PC-3 (cell line): ENCODE measurements around the gene KSR2. TPM values are rescaled to one million over a fixed set of nuclear protein-coding genes. Genes with fewer than 3 reads are reported as not detected.

ENCODE experiments used
- ATAC-seq: fragments of 200-7000 bp; cut with Tn5 transposase; 2 replicates; pipeline ENCODE4 v1.9.1; 2020; ENCODE audit warnings: mild to moderate bottlenecking, moderate library complexity
- BruUV-seq: library from RNA; stranded (reverse); fragments of 400-500 nt; replicated peaks from 2 replicates; lab custom pipeline; 2021; lab: Mats Ljungman, UMichigan
- CTCF ChIA-PET: fragments of 300-600 bp; sonication (Branson Sonifier 250); formaldehyde crosslinking; loops from one replicate; lab custom pipeline; 2022; ENCODE audit warnings: antibody characterized with exemption; lab: Charles Lee
- POLR2A ChIA-PET: fragments of 300-600 bp; sonication (Branson Sonifier 250); formaldehyde crosslinking; loops from one replicate; lab custom pipeline; 2022; ENCODE audit warnings: antibody characterized with exemption; ENCODE audit not compliant: unreplicated experiment; lab: Charles Lee
- DNase-seq: peaks from one replicate; pipeline ENCODE4 v3.0.0-alpha.2; 2015
- H2AFZ ChIP-seq: fragments of 300-600 bp; sonication (generic); 2 replicates; pipeline ENCODE4 v1.6.0; 2016; ENCODE audit warnings: antibody characterized with exemption, low read length
- H3F3A ChIP-seq: fragments of 300-600 bp; sonication (generic); one replicate; pipeline ENCODE4 v1.6.0; 2017; ENCODE audit warnings: antibody characterized with exemption, low read length, control low read depth, mild to moderate bottlenecking; ENCODE audit not compliant: unreplicated experiment
- H3K27ac ChIP-seq: fragments of 300-600 bp; sonication (generic); 2 replicates; pipeline ENCODE4 v1.5.1; 2016; ENCODE audit warnings: mild to moderate bottlenecking, low read length
- H3K27me3 ChIP-seq: fragments of 300-600 bp; sonication (generic); 2 replicates; pipeline ENCODE4 v1.6.1; 2016; ENCODE audit warnings: low read length, mixed read lengths
- H3K36me3 ChIP-seq: fragments of 300-600 bp; sonication (generic); 2 replicates; pipeline ENCODE4 v1.6.1; 2016; ENCODE audit warnings: low read depth, mixed run types, low read length, mixed read lengths
- H3K4me1 ChIP-seq: fragments of 300-600 bp; sonication (generic); 2 replicates; pipeline ENCODE4 v1.5.1; 2016; ENCODE audit warnings: low read length; ENCODE audit not compliant: insufficient read depth
- H3K4me2 ChIP-seq: fragments of 300-600 bp; sonication (generic); 2 replicates; pipeline ENCODE4 v1.6.0; 2016; ENCODE audit warnings: low read length
- H3K4me3 ChIP-seq: fragments of 300-600 bp; sonication (generic); 2 replicates; pipeline ENCODE4 v1.5.1; 2016; ENCODE audit warnings: mild to moderate bottlenecking, low read length, mixed read lengths
- H3K79me2 ChIP-seq: fragments of 300-600 bp; sonication (generic); 2 replicates; pipeline ENCODE4 v1.6.1; 2017; ENCODE audit warnings: low read length, mixed read lengths
- H3K9ac ChIP-seq: fragments of 300-600 bp; sonication (generic); 2 replicates; pipeline ENCODE4 v1.6.0; 2016; ENCODE audit warnings: mild to moderate bottlenecking, low read length
- H3K9me2 ChIP-seq: fragments of 300-600 bp; sonication (generic); replicated peaks from 2 replicates; pipeline ENCODE4 v1.6.1; 2016; ENCODE audit warnings: mixed run types, low read length, mixed read lengths
- H3K9me3 ChIP-seq: fragments of 300-600 bp; sonication (generic); 2 replicates; pipeline ENCODE4 v1.6.1; 2016; ENCODE audit warnings: low read length, mixed read lengths
- H4K20me1 ChIP-seq: fragments of 300-600 bp; sonication (generic); 2 replicates; pipeline ENCODE4 v1.6.1; 2016; ENCODE audit warnings: low read length, mixed read lengths
- CTCF ChIP-seq: fragments of 300-600 bp; sonication (generic); conservative IDR thresholded peaks from 2 replicates; pipeline ENCODE4 v1.5.1; 2017; ENCODE audit warnings: antibody characterized with exemption, low read depth, mild to moderate bottlenecking, low read length
- EZH2 ChIP-seq: fragments of 300-600 bp; sonication (generic); IDR thresholded peaks from one replicate; pipeline ENCODE4 v1.6.1; 2017; ENCODE audit warnings: antibody characterized with exemption, mild to moderate bottlenecking, low read length; ENCODE audit not compliant: unreplicated experiment
- EZH2phosphoT487 ChIP-seq: fragments of 300-600 bp; sonication (generic); IDR thresholded peaks from 2 replicates; pipeline ENCODE4 v1.6.1; 2018; ENCODE audit warnings: mild to moderate bottlenecking, antibody characterized with exemption, low read length, borderline replicate concordance
- intact Hi-C: fragments of 100-400 bp; cut with micrococcal nuclease; formaldehyde crosslinking; loops from 2 replicates; pipeline ENCODE4 v1.9.0; 2023
- total RNA-seq: library from RNA; depleted of rRNA; stranded (reverse); fragments of >200 nt; gene quantifications from 2 replicates; pipeline ENCODE4 v1.2.3, GENCODE V29; 2014

Gene KSR2
- total RNA-seq, 1 experiment from 2014 or later, result 0.80 TPM

- no peak overlapping the region for H3K4me3 ChIP-seq
- no peak overlapping the region for H3K27ac ChIP-seq
- no peak for DNase-seq
- peaks cover 6% of the 10 kb centered on the region; the same call in 1 of the 2 replicates for H3K4me1 ChIP-seq
- ATAC-seq, result no peak
- ChIA-PET CTCF (no interaction called here), POLR2A (no interaction called here)
- no peak overlapping the region for H2AFZ ChIP-seq
- no TSS peak for BruUV-seq
- no peaks in the 10 kb centered on the region for H3F3A ChIP-seq
- H3K27me3 ChIP-seq, result no peaks in the 10 kb centered on the region
- no peaks in the 10 kb centered on the region for H3K9me2 ChIP-seq
- no peaks in the 10 kb centered on the region for H3K9me3 ChIP-seq
- no peak for TF ChIP-seq EZH2phosphoT487
- TF ChIP-seq EZH2, result no peak
- no peak for TF ChIP-seq CTCF
- H3K36me3 ChIP-seq, result no peaks in the 10 kb centered on the region
- H3K4me2 ChIP-seq, result no peak overlapping the region
- H4K20me1 ChIP-seq, result no peaks in the 10 kb centered on the region
- H3K79me2 ChIP-seq, result no peaks in the 10 kb centered on the region
- intact Hi-C loops, result no loop called here
- no peak overlapping the region for H3K9ac ChIP-seq
These were observed 87.3 kb downstream of the KSR2 start for GRCh38 chr12:117881517-117881916.

- ATAC-seq (no peak), DNase-seq (no peak)
- Histone ChIP-seq H3K4me2 (no peak overlapping the region), H3K9ac (no peak overlapping the region), H2AFZ (no peak overlapping the region), H4K20me1 (no peaks in the 10 kb centered on the region), H3K4me1 (peaks cover 6% of the 10 kb centered on the region; the same call in 1 of the 2 replicates), H3K4me3 (no peak overlapping the region), H3K36me3 (no peaks in the 10 kb centered on the region), H3K9me2 (no peaks in the 10 kb centered on the region), H3F3A (no peaks in the 10 kb centered on the region), H3K79me2 (no peaks in the 10 kb centered on the region), H3K27ac (no peak overlapping the region), H3K9me3 (no peaks in the 10 kb centered on the region), H3K27me3 (no peaks in the 10 kb centered on the region)
- BruUV-seq, result no TSS peak
- CTCF ChIA-PET, result no interaction called here
- no peak for TF ChIP-seq EZH2
- no peak for TF ChIP-seq CTCF
- TF ChIP-seq EZH2phosphoT487, result no peak
- intact Hi-C loops, result loop anchor here (5.0 to 10.0 kb wide), 2 partner anchors 139 to 496 kb away; partner anchors contain the start of genes RFC5, SUDS3 and TAOK3
- POLR2A ChIA-PET, result interaction anchor here (0.6 kb wide), 1 partner anchor 288 kb away, joined by 4 read pairs; no protein-coding TSS in a partner anchor
These were observed 90.2 kb downstream of the KSR2 start for GRCh38 chr12:117878605-117879004.

GRCh38 chr12:117876436-117876816 is 92.4 kb downstream of the KSR2 start:
- Histone ChIP-seq H4K20me1 (no peaks in the 10 kb centered on the region), H3K27me3 (no peaks in the 10 kb centered on the region), H3K9me3 (no peaks in the 10 kb centered on the region), H3F3A (no peaks in the 10 kb centered on the region), H3K79me2 (no peaks in the 10 kb centered on the region), H3K9me2 (no peaks in the 10 kb centered on the region), H3K4me3 (no peak overlapping the region), H3K9ac (no peak overlapping the region), H3K4me2 (no peak overlapping the region), H3K36me3 (no peaks in the 10 kb centered on the region), H3K27ac (no peak overlapping the region), H2AFZ (no peak overlapping the region), H3K4me1 (no peaks in the 10 kb centered on the region)
- intact Hi-C loops, result loop anchor here (5.0 to 10.0 kb wide), 2 partner anchors 141 to 498 kb away; partner anchors contain the start of genes RFC5, SUDS3 and TAOK3
- no peak for DNase-seq
- no peak for ATAC-seq
- POLR2A ChIA-PET, result no interaction called here
- no peak for TF ChIP-seq EZH2
- no peak for TF ChIP-seq EZH2phosphoT487
- no peak for TF ChIP-seq CTCF
- BruUV-seq, result no TSS peak
- CTCF ChIA-PET, result interaction anchor here (0.7 kb wide), 1 partner anchor 157 kb away, joined by 7 read pairs; no protein-coding TSS in a partner anchor
